Measurements from ENCODE around the gene MYBPH. TPM values are rescaled to one million over a fixed set of nuclear protein-coding genes. Genes with fewer than 3 reads are reported as not detected.
A peak's percentile ranks its signal among the peaks of the same experiment; 100 is the strongest.

The MYBPH gene
- total and polyA plus RNA-seq, 10 donors, result 0.09 to 2.7 (median 0.32) TPM; not detected in 3

- TF ChIP-seq POLR2AphosphoS5 (IDR thresholded peaks at IDR 0.05), result no peak
- peak; percentile 49 to 93 (median 81) for TF ChIP-seq CTCF (IDR thresholded peaks at IDR 0.05 in 8 of 11, conservative IDR thresholded peaks at IDR 0.05 in 3 of 11)
- no peak for TF ChIP-seq POLR2A (IDR thresholded peaks at IDR 0.05)
- DNase-seq, result no peak
- Histone ChIP-seq H3K27ac (no peak overlapping the region), H3K4me1 (peaks cover 0 to 36% (median 15%) of the 10 kb centered on the region in 6 donors), H3K4me3 (no peak overlapping the region), H3K27me3 (replicated peaks in 1 of 7) (peaks cover 0 to 22% (median 5%) of the 10 kb centered on the region in 7 donors), H3K9me3 (no peaks in the 10 kb centered on the region), H3K36me3 (no peaks in the 10 kb centered on the region)
- WGBS, 5 donors, result 33 to 36% (median 35%) methylated on average over 18 to 19 of the region's 19 CpGs
- intact Hi-C loops (cut with DNase I; ENCODE audit: low total_unique reads), result loop anchor here (2.0 to 5.0 kb wide), 2 partner anchors 99 to 176 kb away; no protein-coding TSS in a partner anchor
Observed at GRCh38 chr1:203216274-203217138, 40.9 kb upstream of the MYBPH start.

GRCh38 chr1:203215573-203215972 is 39.9 kb upstream of the MYBPH start:
- peaks cover 0 to 36% (median 15%) of the 10 kb centered on the region in 6 donors for H3K4me1 ChIP-seq
- H3K4me3 ChIP-seq, result no peak overlapping the region
- intact Hi-C loops (cut with DNase I; ENCODE audit: low total_unique reads), result loop anchor here (5.0 kb wide), 1 partner anchor 98 kb away; no protein-coding TSS in a partner anchor
- no peaks in the 10 kb centered on the region for H3K36me3 ChIP-seq
- WGBS, 5 donors, result 59 to 82% (median 69%) methylated on average over 5 to 9 of the region's 9 CpGs
- TF ChIP-seq POLR2AphosphoS5 (IDR thresholded peaks at IDR 0.05), result no peak
- no peak for TF ChIP-seq POLR2A (IDR thresholded peaks at IDR 0.05)
- no peak for TF ChIP-seq CTCF (IDR thresholded peaks at IDR 0.05 in 8 of 11, conservative IDR thresholded peaks at IDR 0.05 in 3 of 11)
- H3K9me3 ChIP-seq, result no peaks in the 10 kb centered on the region
- peaks cover 0 to 22% (median 5%) of the 10 kb centered on the region in 7 donors for H3K27me3 ChIP-seq (replicated peaks in 1 of 7)
- DNase-seq, result no peak
- H3K27ac ChIP-seq, result no peak overlapping the region

GRCh38 chr1:203214871-203215270 is 39.2 kb upstream of the MYBPH start:
- H3K4me3 ChIP-seq, result no peak overlapping the region
- H3K36me3 ChIP-seq, result no peaks in the 10 kb centered on the region
- 51 to 73% (median 65%) methylated on average over 7 of the region's 7 CpGs for WGBS, 5 donors
- H3K27me3 ChIP-seq (replicated peaks in 1 of 7), result peaks cover 0 to 22% (median 5%) of the 10 kb centered on the region in 7 donors
- DNase-seq, result no peak
- no peaks in the 10 kb centered on the region for H3K9me3 ChIP-seq
- H3K27ac ChIP-seq, result no peak overlapping the region
- H3K4me1 ChIP-seq, result peaks cover 0 to 36% (median 15%) of the 10 kb centered on the region in 6 donors
- no peak for TF ChIP-seq POLR2AphosphoS5 (IDR thresholded peaks at IDR 0.05)
- TF ChIP-seq CTCF (IDR thresholded peaks at IDR 0.05 in 8 of 11, conservative IDR thresholded peaks at IDR 0.05 in 3 of 11), result no peak
- TF ChIP-seq POLR2A (IDR thresholded peaks at IDR 0.05), result no peak
- intact Hi-C loops (cut with DNase I; ENCODE audit: low total_unique reads), result loop anchor here (5.0 kb wide), 1 partner anchor 98 kb away; no protein-coding TSS in a partner anchor

- H3K9me3 ChIP-seq, result no peaks in the 10 kb centered on the region
- H3K27ac ChIP-seq, result no peak overlapping the region
- DNase-seq, result no peak
- H3K4me1 ChIP-seq, result peaks cover 0 to 35% (median 15%) of the 10 kb centered on the region in 6 donors
- no peaks in the 10 kb centered on the region for H3K36me3 ChIP-seq
- intact Hi-C loops (cut with DNase I; ENCODE audit: low total_unique reads), result no loop called here
- H3K4me3 ChIP-seq, result no peak overlapping the region
- H3K27me3 ChIP-seq (replicated peaks in 1 of 7), result peaks cover 0 to 22% (median 5%) of the 10 kb centered on the region in 7 donors
- TF ChIP-seq CTCF (IDR thresholded peaks at IDR 0.05 in 8 of 11, conservative IDR thresholded peaks at IDR 0.05 in 3 of 11) (no peak), POLR2AphosphoS5 (IDR thresholded peaks at IDR 0.05) (no peak), POLR2A (IDR thresholded peaks at IDR 0.05) (no peak)
- 79 to 90% (median 85%) methylated on average over 6 of the region's 6 CpGs for WGBS, 5 donors
Observed at GRCh38 chr1:203213126-203213525, 37.5 kb upstream of the MYBPH start.
